ENCODE data around the gene PTGR2.

GRCh38 chr14:73843296-73843695, 8.3 kb upstream of the PTGR2 start:
- TF ChIP-seq CTCF (IDR thresholded peaks at IDR 0.05): no peak
- no peak for TF ChIP-seq EZH2 (IDR thresholded peaks at IDR 0.05; ENCODE audit: borderline replicate concordance, insufficient read depth, low read depth, low read length, poor library complexity, severe bottlenecking)
